Stomach (tissue), 4 donors: ENCODE measurements around the gene NEK6.

Source experiments
- POLR2AphosphoS5 ChIP-seq, 3 donors: sonication (generic); formaldehyde crosslinking; IDR thresholded peaks; one replicate each; pipeline ENCODE4 v1.6.1; 2016; ENCODE audit warnings: antibody characterized with exemption in 3 of 3
- TF ChIP-seq, protein P1 (sequence below), 7 experiments: fragments of 450-650 bp in 4 of 7; fragments of 200-600 bp in 3 of 7; sonication (generic) in 3 of 7; IDR thresholded peaks; one replicate each; pipeline ENCODE4 v1.5.1; 2016 to 2019; ENCODE audit warnings: antibody characterized with exemption in 7 of 7, control low read depth in 2 of 7, mild to moderate bottlenecking in 1 of 7

DNA sequence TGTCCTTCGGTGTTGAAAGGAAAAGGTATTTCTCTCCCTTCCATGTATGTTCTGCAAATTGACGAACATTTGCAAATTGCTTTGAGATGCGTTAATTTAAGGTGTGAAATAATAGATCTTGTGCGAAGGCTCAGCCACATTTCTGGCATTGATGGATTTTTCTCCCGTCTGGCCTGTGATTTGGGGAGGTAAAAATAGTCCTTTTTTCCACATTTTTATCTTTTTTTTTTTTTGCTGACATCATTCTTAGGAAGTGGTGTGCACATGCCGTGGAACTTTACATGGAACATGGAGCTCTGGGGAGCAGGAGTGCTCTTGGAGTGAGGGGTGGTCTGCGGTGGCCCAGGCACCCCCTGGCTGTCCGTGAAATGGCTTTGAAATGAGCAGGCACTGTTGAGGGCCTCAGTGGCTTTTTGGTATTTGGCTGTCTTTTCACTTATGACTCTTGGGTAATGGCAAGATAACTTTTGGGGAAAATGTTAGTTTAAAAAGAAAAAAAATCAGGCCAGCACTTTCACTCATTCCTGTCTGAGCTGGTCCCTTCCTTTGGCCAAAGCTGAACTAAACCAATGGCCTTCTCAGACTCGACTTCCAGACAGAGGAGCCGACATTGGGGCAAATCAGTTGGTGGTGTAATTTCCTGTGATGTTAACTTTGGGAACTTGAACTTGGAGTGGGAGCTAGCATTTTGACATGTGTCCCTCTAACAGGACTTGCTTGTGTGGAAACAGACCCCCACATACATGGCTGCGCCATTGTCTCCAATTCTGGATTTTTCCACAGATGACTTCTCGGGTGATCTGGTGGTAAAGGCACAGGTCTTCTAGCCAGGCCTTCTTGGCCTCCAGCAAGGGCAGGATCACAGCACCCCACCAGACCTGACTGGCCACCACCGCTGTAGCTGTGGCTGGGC lies 4.2 kb downstream of the NEK6 start:
- no peak for TF ChIP-seq POLR2AphosphoS5 (IDR thresholded peaks at IDR 0.05)
- TF ChIP-seq, protein P1, sequence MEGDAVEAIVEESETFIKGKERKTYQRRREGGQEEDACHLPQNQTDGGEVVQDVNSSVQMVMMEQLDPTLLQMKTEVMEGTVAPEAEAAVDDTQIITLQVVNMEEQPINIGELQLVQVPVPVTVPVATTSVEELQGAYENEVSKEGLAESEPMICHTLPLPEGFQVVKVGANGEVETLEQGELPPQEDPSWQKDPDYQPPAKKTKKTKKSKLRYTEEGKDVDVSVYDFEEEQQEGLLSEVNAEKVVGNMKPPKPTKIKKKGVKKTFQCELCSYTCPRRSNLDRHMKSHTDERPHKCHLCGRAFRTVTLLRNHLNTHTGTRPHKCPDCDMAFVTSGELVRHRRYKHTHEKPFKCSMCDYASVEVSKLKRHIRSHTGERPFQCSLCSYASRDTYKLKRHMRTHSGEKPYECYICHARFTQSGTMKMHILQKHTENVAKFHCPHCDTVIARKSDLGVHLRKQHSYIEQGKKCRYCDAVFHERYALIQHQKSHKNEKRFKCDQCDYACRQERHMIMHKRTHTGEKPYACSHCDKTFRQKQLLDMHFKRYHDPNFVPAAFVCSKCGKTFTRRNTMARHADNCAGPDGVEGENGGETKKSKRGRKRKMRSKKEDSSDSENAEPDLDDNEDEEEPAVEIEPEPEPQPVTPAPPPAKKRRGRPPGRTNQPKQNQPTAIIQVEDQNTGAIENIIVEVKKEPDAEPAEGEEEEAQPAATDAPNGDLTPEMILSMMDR (IDR thresholded peaks at IDR 0.05) = no peak
